ENCODE results near the gene CCNL2. TPM values are rescaled to one million over a fixed set of nuclear protein-coding genes. Genes with fewer than 3 reads are reported as not detected.

The CCNL2 gene
- total and polyA plus RNA-seq, 12 donors, result 53.4 to 893 (median 168) TPM

DNA sequence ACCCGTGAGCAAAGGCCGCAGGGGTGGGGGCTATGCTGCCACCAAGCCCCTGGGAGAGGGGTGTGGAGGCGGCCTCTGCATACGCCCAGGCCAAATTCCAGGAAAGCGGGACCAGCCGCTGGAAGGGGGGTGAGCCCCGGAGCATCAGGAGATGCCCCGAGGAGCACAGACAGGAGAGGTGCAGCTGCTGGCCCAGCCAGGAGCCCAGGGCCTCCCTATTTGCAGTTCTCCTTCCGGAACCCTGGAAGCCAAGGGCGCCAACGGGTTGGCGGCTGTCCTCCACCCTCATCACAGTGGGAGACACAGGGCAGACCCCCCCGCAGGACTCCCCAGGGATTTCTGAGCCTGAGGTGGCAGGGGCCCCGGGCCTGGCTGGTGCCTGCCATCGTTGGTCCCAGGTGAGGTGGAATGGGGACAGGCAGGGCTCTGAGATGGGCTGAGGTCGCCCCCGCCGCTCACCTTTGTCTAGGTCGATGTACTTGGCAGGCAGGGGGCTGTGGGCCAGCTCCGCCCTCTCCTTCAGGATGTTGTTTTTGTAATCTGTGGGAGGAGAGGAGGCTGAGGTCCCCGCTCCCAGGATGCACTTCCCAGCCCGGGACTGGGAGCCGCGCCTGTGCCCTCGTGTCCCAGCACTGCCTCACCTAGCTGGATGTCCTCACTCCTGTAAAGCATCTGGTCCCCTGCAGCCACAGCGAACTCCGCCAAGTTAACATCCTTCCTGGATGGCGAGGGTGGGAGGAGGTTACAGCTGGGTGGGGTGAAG lies 45.6 kb downstream of the CCNL2 start:
- Histone ChIP-seq H3K36me3 (replicated peaks in 1 of 2) (no peaks in the 10 kb centered on the region), H3K27ac (peak overlapping the region in 1 of 5 donors; percentile 45), H3K27me3 (peaks cover 20% of the 10 kb centered on the region), H3K4me1 (replicated peaks in 1 of 2) (peaks cover 4 to 5% of the 10 kb centered on the region in 2 donors), H3K4me3 (no peak overlapping the region), H3K9me3 (replicated peaks in 1 of 3) (no peaks in the 10 kb centered on the region)
- intact Hi-C loops (cut with DNase I), result no loop called here
- TF ChIP-seq CTCF (IDR thresholded peaks at IDR 0.05), result no peak
- TF ChIP-seq POLR2A (IDR thresholded peaks at IDR 0.05), result no peak
- no peak for DNase-seq
- WGBS, 4 donors, result 23 to 39% (median 32%) methylated on average over 12 to 28 of the region's 28 CpGs

- H3K36me3 ChIP-seq (replicated peaks in 1 of 2), result no peaks in the 10 kb centered on the region
- no peak for DNase-seq
- H3K4me1 ChIP-seq (replicated peaks in 1 of 2), result peaks cover 8 to 10% of the 10 kb centered on the region in 2 donors
- TF ChIP-seq CTCF (IDR thresholded peaks at IDR 0.05) (no peak), POLR2A (IDR thresholded peaks at IDR 0.05) (no peak)
- H3K27ac ChIP-seq, result peak overlapping the region in 1 of 5 donors; percentile 45
- 26 to 31% (median 30%) methylated on average over 3 to 5 of the region's 5 CpGs; no CpG with 5 or more reads in 1 of the 4 donors for WGBS, 4 donors
- H3K9me3 ChIP-seq (replicated peaks in 1 of 3), result no peaks in the 10 kb centered on the region
- intact Hi-C loops (cut with DNase I), result no loop called here
- peaks cover 20% of the 10 kb centered on the region for H3K27me3 ChIP-seq
- H3K4me3 ChIP-seq, result no peak overlapping the region
Observed at GRCh38 chr1:1352786-1353388, 46.2 kb downstream of the CCNL2 start.

- peaks cover 19 to 20% of the 10 kb centered on the region in 2 donors for H3K4me1 ChIP-seq (replicated peaks in 1 of 2)
- peaks cover 20% of the 10 kb centered on the region for H3K27me3 ChIP-seq
- DNase-seq, result no peak
- intact Hi-C loops (cut with DNase I), result no loop called here
- no peaks in the 10 kb centered on the region for H3K9me3 ChIP-seq (replicated peaks in 1 of 3)
- 64 to 71% (median 66%) methylated on average over 12 to 29 of the region's 29 CpGs for WGBS, 4 donors
- H3K36me3 ChIP-seq (replicated peaks in 1 of 2), result no peaks in the 10 kb centered on the region
- H3K27ac ChIP-seq, result peak overlapping the region in 2 of 5 donors; percentile 35 to 45
- H3K4me3 ChIP-seq, result no peak overlapping the region
- no peak for TF ChIP-seq CTCF (IDR thresholded peaks at IDR 0.05)
- TF ChIP-seq POLR2A (IDR thresholded peaks at IDR 0.05), result no peak
Observed at GRCh38 chr1:1351511-1352427, 47.4 kb downstream of the CCNL2 start.

All from adrenal gland (tissue), 12 donors.